Cerebellar nuclear complex (tissue), 1 donor: ENCODE results near the gene TMUB2.

Experiments used
- DNase-seq, 2 experiments: peaks; one replicate each; lab custom pipeline; 2025; lab: John Stamatoyannopoulos, UW

The TMUB2 gene

GRCh38 chr17:44203731-44204440 lies 17.1 kb downstream of the TMUB2 start:
- no peak for DNase-seq

DNA sequence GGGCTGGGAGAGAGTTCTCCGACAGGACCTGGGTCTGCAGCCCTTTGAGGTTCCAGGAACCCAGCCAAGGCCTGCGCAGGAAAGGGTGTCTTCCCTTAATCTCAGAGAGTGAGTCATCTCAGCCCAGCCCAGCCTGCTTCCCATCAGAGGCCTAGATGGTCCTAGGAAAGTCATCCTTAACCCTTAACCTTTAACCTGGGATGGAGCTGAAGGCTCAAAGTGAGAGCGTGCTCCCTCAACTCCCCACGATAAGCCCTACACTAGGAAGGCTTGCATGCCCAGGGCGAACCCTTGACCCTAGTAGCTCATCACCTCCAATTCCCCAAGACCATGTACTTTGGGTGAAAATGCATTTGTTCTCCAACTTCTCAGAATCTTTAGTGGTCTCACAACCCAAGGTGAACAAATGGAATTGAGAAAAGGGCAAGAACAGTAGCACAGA lies 17.7 kb downstream of the TMUB2 start:
- no peak for DNase-seq

- DNase-seq, result no peak
Observed at GRCh38 chr17:44205962-44206824, 19.4 kb downstream of the TMUB2 start.

DNA sequence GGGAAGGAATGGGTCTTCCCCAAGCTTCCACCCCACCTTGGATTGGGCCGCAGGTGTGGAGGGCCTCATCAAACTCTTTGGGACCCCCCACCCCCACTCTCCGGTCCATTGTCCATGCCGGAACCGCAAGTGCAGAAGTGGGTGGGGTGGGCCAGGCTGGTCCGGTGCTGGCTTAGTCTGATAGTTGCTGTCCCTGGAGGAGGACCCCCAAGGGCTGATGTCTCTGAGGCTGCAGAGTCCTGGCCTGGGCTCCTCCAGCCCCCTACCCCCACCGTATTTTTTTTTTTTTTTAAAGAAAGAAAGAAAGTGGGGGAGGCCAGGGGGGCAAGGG lies 20.0 kb downstream of the TMUB2 start:
- DNase-seq, result no peak

DNA sequence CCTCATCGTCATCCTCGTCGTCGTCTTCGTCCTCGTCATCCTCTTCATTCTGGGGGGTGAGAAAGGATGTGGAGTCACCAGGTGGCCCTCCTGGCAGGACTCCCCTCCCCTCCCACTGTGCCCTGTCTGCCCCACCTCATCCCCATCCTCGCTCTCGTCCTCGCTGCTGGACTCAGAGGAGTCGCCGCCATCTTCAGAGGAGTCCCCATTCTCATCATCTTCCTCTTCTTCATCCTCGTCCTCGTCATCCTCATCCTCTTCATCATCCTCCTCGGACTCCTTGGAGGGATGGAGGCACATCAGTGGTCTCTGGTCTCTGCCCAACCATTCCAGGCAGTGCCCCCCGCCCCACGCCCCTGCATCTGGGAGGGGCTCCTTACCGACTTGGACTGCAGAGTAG lies 20.5 kb downstream of the TMUB2 start:
- DNase-seq, result no peak

DNA sequence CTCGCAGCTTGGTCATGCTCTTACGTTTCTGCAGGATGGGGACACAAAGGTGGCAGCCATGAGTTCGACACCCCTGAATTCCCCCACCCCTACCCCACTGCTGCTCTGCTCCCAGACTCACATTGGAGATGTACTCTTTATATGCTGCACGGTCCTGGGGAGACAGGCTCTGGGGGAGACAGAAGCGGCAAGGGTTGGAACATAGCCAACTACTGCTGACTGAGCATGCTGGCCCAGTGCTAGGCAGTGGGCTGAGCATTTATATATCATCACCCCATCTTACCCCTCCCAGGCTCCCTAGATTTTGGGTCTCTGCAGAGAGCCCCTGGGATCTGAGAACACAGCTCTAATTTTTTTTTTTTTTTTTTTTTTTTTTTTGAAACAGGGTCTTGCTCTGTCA lies 21.0 kb downstream of the TMUB2 start:
- DNase-seq, result no peak

GRCh38 chr17:44209786-44210341 lies 23.1 kb downstream of the TMUB2 start:
- DNase-seq, result no peak

GRCh38 chr17:44210342-44211192 lies 23.8 kb downstream of the TMUB2 start:
- peak in 1 of 2 experiments; percentile 38 for DNase-seq

DNA sequence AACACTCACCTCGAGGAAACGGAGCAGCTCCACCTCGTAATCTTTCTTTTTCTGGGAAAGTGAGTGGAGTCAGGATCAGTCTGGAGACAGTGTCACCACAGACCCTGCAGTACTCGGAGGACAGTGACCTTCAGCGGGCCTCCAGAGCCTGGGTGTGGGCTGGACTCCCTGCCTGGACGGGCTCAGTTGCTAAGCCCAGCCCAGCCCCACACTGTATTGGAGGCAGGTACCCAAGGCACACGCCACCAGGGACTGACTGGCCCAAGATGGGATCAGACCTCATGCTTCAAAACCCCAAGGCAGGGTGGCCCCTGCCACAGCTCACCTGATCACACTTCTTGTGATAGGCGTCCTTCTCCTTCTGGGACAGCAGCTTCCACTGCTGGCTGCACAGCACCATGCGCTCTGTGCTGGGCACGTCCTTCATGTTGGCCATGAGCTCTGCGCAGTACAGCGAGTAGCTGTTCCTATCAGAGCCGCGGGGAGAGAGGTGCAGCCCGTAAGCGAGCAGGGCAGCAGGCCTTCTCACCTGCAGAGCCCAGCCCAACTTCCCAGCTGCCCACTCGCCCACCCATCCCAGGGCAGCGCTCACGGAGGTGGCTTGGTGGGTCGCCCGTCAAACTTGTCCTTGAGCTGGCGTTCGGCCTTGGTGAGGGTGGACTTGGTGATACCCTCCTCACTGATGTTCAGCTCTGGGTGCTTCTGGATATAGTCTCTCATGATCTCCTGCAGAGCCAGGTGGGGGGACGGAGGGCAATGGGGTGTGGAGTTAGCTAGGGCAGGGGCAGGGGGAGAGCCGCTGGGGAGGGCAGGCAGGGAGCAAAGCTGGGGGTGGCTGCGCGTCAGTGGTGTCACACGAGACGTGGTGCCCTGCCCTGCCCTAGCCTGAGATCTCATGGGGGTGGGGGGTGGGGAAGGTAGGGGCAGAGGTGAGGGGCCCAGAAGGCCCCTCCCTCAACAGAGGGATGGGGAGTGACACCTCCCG lies 24.8 kb downstream of the TMUB2 start:
- DNase-seq, result no peak

- DNase-seq, result no peak
Observed at GRCh38 chr17:44212507-44213402, 26.0 kb downstream of the TMUB2 start.

DNA sequence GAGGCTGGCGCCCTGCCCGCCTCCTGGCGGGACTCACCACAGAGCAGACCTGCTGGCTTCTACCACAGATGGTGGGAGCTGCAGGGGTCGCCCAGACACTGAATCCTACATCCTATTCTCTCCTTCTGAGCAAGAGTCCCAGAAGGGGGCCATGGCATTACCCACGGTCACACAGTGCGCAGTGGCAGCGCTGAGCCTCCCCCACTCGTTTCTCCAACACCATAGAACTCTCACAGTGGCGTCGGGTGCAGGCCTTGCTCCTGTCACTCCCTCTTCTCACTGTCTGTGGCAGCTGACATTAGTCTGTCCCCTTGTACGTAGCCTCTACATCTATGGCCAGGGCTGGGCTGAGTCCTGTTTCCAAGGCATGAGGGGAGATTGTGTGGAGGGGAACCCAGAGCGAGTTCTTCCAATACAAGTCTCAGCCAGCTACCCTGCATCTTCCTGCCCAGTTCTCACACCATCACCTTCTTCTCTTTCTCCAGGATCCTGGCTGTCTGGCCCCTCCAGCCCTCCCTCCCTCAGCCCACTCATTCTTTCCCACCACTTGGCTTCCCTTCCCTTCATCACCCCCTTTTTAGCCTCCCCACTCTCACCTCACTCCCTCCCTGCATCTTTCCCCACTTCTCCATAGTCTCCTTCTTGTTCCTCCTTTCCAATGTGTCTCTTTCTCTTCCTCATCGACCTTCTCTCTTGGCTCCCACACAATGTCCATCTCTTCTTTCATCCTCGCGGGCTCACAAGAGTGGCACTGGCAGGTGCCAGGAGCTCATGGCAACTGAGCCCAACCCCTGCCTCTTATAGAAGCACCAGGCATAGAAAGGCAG lies 26.8 kb downstream of the TMUB2 start:
- no peak for DNase-seq

GRCh38 chr17:44214230-44214494 lies 27.4 kb downstream of the TMUB2 start:
- DNase-seq, result no peak

- DNase-seq, result no peak
Observed at GRCh38 chr17:44214896-44215295, 28.1 kb downstream of the TMUB2 start.

GRCh38 chr17:44216173-44216572 lies 29.4 kb downstream of the TMUB2 start:
- no peak for DNase-seq

DNA sequence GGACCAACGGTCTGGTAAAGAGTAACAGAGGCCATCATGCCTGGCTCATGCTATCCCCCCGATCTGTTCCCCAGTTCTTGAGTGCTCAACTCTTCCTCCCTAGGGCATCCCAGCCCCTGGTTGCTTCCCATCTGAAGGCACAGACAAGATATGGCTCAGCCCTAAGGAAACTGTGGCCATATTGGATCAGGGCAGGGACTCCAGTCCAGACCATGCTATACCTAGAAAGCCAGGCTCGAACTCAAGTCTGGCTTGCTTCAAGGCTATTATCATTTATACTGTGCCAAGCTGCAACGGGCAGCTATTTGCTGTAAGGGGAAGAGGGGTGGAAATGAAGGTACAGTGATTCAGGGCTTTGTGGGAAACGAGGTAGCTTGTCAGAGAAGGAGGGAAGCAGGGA lies 29.9 kb downstream of the TMUB2 start:
- DNase-seq, result no peak

DNA sequence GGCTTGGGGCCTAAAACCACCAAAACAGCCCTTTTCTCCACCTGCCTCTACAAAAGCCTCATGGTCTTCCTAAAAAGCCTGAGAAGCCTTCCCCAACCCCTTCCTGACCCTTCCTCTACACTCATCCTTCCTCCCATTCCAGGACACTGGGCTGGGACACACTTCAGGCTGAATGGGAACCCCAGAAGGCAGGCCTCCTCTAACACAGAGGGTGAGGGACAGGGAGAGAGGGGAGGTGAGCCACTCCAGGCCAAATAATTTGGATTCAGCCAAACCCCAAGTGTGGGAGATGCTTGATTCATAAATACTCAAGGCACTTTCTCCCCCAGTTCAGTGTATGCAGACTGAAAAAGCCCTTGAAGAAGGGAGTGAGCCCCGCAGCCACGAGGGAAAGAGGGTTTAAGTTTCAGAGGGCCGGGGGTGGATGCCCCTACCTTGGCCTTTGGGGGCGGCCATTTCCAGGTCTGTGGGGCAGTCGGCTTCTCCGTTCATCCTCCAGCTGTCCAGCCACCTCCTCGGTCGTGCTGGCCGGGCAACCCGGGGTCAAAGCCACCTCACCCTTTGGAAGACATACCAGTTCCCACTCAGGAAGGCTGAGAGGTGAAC lies 31.1 kb downstream of the TMUB2 start:
- DNase-seq, result no peak

GRCh38 chr17:44218344-44219107 lies 31.8 kb downstream of the TMUB2 start:
- DNase-seq, result peak in 1 of 2 experiments; percentile 57

DNA sequence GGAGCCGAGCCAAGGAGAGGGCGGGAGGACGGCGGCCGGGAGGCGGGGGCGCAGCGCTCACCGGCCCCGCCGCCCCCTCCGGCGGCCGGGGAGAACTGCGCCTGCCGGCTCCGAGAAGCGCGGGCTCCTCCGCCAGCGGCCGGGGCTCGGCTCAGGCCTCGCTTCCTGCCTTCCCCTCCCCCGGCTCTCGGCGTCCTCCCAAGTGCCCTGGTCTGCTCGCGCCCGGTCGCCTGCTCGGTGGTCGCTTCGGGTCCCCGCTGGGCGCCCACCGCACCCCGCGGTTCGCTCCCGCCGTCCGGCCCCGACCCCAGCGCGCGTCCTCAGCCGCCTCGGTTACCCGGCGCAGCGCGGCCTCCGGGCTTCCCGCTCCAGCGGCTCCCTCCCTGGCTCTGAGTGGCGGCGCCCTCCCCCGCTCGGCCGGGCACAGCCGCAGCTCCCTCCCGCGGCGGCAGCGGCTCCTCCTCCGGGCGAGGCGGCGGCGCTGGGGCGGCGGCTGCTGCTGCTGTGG lies 32.4 kb downstream of the TMUB2 start:
- DNase-seq, result no peak
